ENCODE results near the gene THSD7B.
"Not testable (repeated sequence)": the region's sequence is repeated elsewhere in the genome, so short reads cannot be mapped to it uniquely, and the experiment has no call there.

The THSD7B gene

GRCh38 chr2:136765256-136766072 lies at the start of gene THSD7B:
Gene THSD7B, plus strand, starts transcription at chr2:136765545. Its CDS starts 116,634 bp downstream, at chr2:136882179.
- DNase-seq = no peak

- DNase-seq = peak; percentile 96
Measured at GRCh38 chr2:136718273-136718672, 47.1 kb upstream of the THSD7B start.

- DNase-seq = no peak
Measured at GRCh38 chr2:136727973-136728699, 37.2 kb upstream of the THSD7B start.

- no peak for DNase-seq
Measured at GRCh38 chr2:136736236-136736635, 29.1 kb upstream of the THSD7B start.

GRCh38 chr2:136738044-136738443 lies 27.3 kb upstream of the THSD7B start:
- DNase-seq = no peak

GRCh38 chr2:136741471-136741870 lies 23.9 kb upstream of the THSD7B start:
- DNase-seq = no peak

- no peak for DNase-seq
Measured at GRCh38 chr2:136750065-136750464, 15.3 kb upstream of the THSD7B start.

- no peak for DNase-seq
Measured at GRCh38 chr2:136751406-136751805, 13.9 kb upstream of the THSD7B start.

- not testable (repeated sequence) for DNase-seq
Measured at GRCh38 chr2:136758504-136758903, 6.8 kb upstream of the THSD7B start.

GRCh38 chr2:136764452-136765255 lies 691 bp upstream of the THSD7B start:
- DNase-seq = no peak

GRCh38 chr2:136766073-136766404 lies 694 bp downstream of the THSD7B start:
- DNase-seq = no peak

- DNase-seq = no peak
Measured at GRCh38 chr2:136767030-136767429, 1.7 kb downstream of the THSD7B start.

- DNase-seq = no peak
Measured at GRCh38 chr2:136769871-136770270, 4.5 kb downstream of the THSD7B start.

- no peak for DNase-seq
Measured at GRCh38 chr2:136770384-136770783, 5.0 kb downstream of the THSD7B start.

- no peak for DNase-seq
Measured at GRCh38 chr2:136777391-136777790, 12.0 kb downstream of the THSD7B start.

GRCh38 chr2:136783856-136784255 lies 18.5 kb downstream of the THSD7B start:
- DNase-seq = no peak

GRCh38 chr2:136785215-136785614 lies 19.9 kb downstream of the THSD7B start:
- DNase-seq = no peak

- no peak for DNase-seq
Measured at GRCh38 chr2:136787970-136788369, 22.6 kb downstream of the THSD7B start.

GRCh38 chr2:136796339-136796738 lies 31.0 kb downstream of the THSD7B start:
- no peak for DNase-seq

- DNase-seq = no peak
Measured at GRCh38 chr2:136798766-136799165, 33.4 kb downstream of the THSD7B start.

- DNase-seq = peak; percentile 86
Measured at GRCh38 chr2:136801661-136802060, 36.3 kb downstream of the THSD7B start.

GRCh38 chr2:136809998-136810397 lies 44.7 kb downstream of the THSD7B start:
- DNase-seq = no peak

- DNase-seq = no peak
Measured at GRCh38 chr2:136818839-136819238, 53.5 kb downstream of the THSD7B start.

- DNase-seq = no peak
Measured at GRCh38 chr2:136823291-136823690, 57.9 kb downstream of the THSD7B start.

Data from MV-4-11 (cell line).